Liver (tissue), 9 donors: ENCODE data around the gene CDH16. TPM values are rescaled to one million over a fixed set of nuclear protein-coding genes. Genes with fewer than 3 reads are reported as not detected.

ENCODE experiments used
- DNase-seq: peaks from one replicate; pipeline ENCODE4 v3.0.0-alpha.2; 2017; ENCODE audit warnings: low spot score
- H3K27ac ChIP-seq, 2 donors: one replicate each; pipeline ENCODE4 v1.7.0; 2013; ENCODE audit warnings: inconsistent platforms in 2 of 2, low read length in 2 of 2, control low read depth in 1 of 2, low read depth in 1 of 2, mild to moderate bottlenecking in 1 of 2
- H3K27me3 ChIP-seq, 4 donors: one replicate each; pipeline versions ENCODE4 v1.6.1 to v1.7.0; 2013; ENCODE audit warnings: low read length in 3 of 4, inconsistent platforms in 1 of 4, mild to moderate bottlenecking in 1 of 4, moderate library complexity in 1 of 4; ENCODE audit not compliant: control insufficient read depth in 4 of 4, insufficient read depth in 4 of 4
- H3K36me3 ChIP-seq, 4 donors: one replicate each; pipeline versions ENCODE4 v1.6.1 to v1.7.0; 2013; ENCODE audit warnings: low read length in 3 of 4, mild to moderate bottlenecking in 3 of 4, low read depth in 1 of 4, moderate library complexity in 1 of 4; ENCODE audit not compliant: control insufficient read depth in 4 of 4, insufficient read depth in 3 of 4
- H3K4me1 ChIP-seq, 4 donors: one replicate each; pipeline versions ENCODE4 v1.6.1 to v1.7.0; 2013; ENCODE audit warnings: low read length in 3 of 4, mild to moderate bottlenecking in 3 of 4, moderate library complexity in 1 of 4; ENCODE audit not compliant: control insufficient read depth in 4 of 4, insufficient read depth in 4 of 4
- H3K4me3 ChIP-seq, 3 donors: one replicate each; pipeline versions ENCODE4 v1.6.1 to v1.7.0; 2013; ENCODE audit warnings: low read length in 3 of 3, control low read depth in 1 of 3, low read depth in 1 of 3, mild to moderate bottlenecking in 1 of 3
- H3K9ac ChIP-seq, 2 donors: one replicate each; pipeline ENCODE4 v1.7.0; 2013; ENCODE audit warnings: low read length in 2 of 2, mild to moderate bottlenecking in 2 of 2, moderate library complexity in 2 of 2, control low read depth in 1 of 2, low read depth in 1 of 2
- H3K9me3 ChIP-seq, 4 donors: one replicate each; pipeline versions ENCODE4 v1.6.1 to v1.7.0; 2013; ENCODE audit warnings: low read length in 3 of 4; ENCODE audit not compliant: control insufficient read depth in 4 of 4
- ATF3 ChIP-seq: IDR thresholded peaks from 2 replicates; pipeline ENCODE4 v1.6.1; 2016; ENCODE audit warnings: antibody characterized with exemption
- CTCF ChIP-seq: fragments of 150-350 bp; IDR thresholded peaks from 2 replicates; pipeline ENCODE4 v1.5.1; 2017; ENCODE audit warnings: improper control_type of control experiment, low read depth, low read length; ENCODE audit not compliant: missing input control
- EGR1 ChIP-seq, 2 donors: IDR thresholded peaks; 2 replicates each; pipeline ENCODE4 v1.6.1; 2016 to 2018; ENCODE audit warnings: antibody characterized with exemption in 2 of 2, low read depth in 2 of 2
- FOXA1 ChIP-seq: IDR thresholded peaks from 2 replicates; pipeline ENCODE4 v1.6.1; 2016; ENCODE audit warnings: antibody characterized with exemption
- FOXA2 ChIP-seq: IDR thresholded peaks from 2 replicates; pipeline ENCODE4 v1.6.1; 2016; ENCODE audit warnings: antibody characterized with exemption
- GABPA ChIP-seq, 2 donors: IDR thresholded peaks in 1 of 2; conservative IDR thresholded peaks in 1 of 2; 2 replicates each; pipeline ENCODE4 v1.6.1; 2016; ENCODE audit warnings: antibody characterized with exemption in 2 of 2, mild to moderate bottlenecking in 1 of 2, moderate library complexity in 1 of 2
- HNF4G ChIP-seq: IDR thresholded peaks from 2 replicates; pipeline ENCODE4 v1.6.1; 2016; ENCODE audit warnings: antibody characterized with exemption
- JUND ChIP-seq, 2 donors: IDR thresholded peaks; 2 replicates each; pipeline ENCODE4 v1.6.1; 2016; ENCODE audit warnings: antibody characterized with exemption in 2 of 2
- MAX ChIP-seq: IDR thresholded peaks from 2 replicates; pipeline ENCODE4 v1.6.1; 2016; ENCODE audit warnings: antibody characterized with exemption
- NR2F2 ChIP-seq: IDR thresholded peaks from 2 replicates; pipeline ENCODE4 v1.6.1; 2016; ENCODE audit warnings: antibody characterized with exemption
- RAD21 ChIP-seq, 2 donors: IDR thresholded peaks; 2 replicates each; pipeline ENCODE4 v1.6.1; 2016; ENCODE audit warnings: antibody characterized with exemption in 2 of 2, mild to moderate bottlenecking in 2 of 2
- RXRA ChIP-seq, 2 donors: IDR thresholded peaks; 2 replicates each; pipeline ENCODE4 v1.6.1; 2017 to 2018; ENCODE audit warnings: antibody characterized with exemption in 2 of 2, mild to moderate bottlenecking in 1 of 2
- SP1 ChIP-seq: IDR thresholded peaks from 2 replicates; pipeline ENCODE4 v1.6.1; 2018; ENCODE audit warnings: antibody characterized with exemption, mild to moderate bottlenecking
- TAF1 ChIP-seq: conservative IDR thresholded peaks from 2 replicates; pipeline ENCODE4 v1.6.1; 2016; ENCODE audit warnings: antibody characterized with exemption, mild to moderate bottlenecking
- YY1 ChIP-seq: IDR thresholded peaks from 2 replicates; pipeline ENCODE4 v1.6.1; 2016; ENCODE audit warnings: antibody characterized with exemption, mild to moderate bottlenecking
- WGBS: extraction: QIAGEN DNeasy Blood & Tissue Kit; methylation state at CpG from one replicate; pipeline ENCODE4 v1.1.7; 2013; 5-methylcytosine and 5-hydroxymethylcytosine counted together
- polyA plus RNA-seq, 2 donors: library from polyadenylated mRNA; stranded (reverse) in 1 of 2; unstranded in 1 of 2; fragments of 200-250 nt in 1 of 2; fragments of >200 nt in 1 of 2; fragmentation: Nextera tagmentation in 1 of 2; extraction: Ambion mirVana in 1 of 2; gene quantifications; one replicate each; pipeline versions ENCODE4 v1.2.1 to v1.2.3, GENCODE V29; 2013 to 2015
- total RNA-seq, 2 donors: library from RNA; depleted of rRNA; stranded (reverse); fragments of >200 nt; gene quantifications; one replicate each; pipeline ENCODE4 v1.2.3, GENCODE V29; 2014
- donor health status: healthy.
- donor health status: healthy.
- donor health status: healthy.
- donor health status: healthy.
- donor health status: healthy.

The CDH16 gene
- total and polyA plus RNA-seq, 4 donors: 0.56 TPM; not detected in 3

- TF ChIP-seq ATF3 (no peak), NR2F2 (no peak)
Observed at GRCh38 chr16:66930189-66930588, 11.5 kb upstream of the CDH16 start (continued).

DNA sequence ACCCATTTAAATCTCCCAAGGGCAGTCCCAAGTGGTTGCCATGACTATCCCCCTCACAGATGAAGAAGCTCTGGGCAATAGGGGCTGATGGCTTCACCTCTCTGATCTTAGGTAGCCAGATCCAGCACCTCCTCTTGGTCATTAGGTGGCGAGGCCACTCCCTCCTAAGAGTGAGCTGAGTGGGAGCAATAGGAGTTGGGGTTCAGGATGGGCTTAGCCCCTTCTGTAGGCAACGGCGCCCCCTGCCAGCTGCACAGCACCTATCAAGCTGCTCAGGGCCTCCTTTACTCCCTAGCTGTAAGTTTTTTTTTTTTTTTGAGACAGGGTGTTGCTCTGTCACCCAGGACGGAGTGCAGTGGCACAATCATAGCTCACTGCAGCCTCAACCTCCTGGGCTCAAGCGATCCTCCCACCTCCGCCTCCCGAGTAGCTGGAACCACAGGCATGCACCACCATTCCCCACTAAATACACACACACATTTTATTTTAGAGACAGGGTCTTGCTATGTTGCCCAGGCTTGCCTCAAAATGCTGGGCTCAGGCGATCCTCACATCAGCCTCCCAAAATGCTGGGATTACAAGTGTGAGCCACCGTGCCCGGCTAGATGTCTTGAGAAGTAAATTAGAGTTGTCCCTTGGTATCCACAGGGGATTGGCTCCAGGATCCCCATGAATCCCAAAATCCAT is 10.2 kb upstream of the CDH16 start:
- Histone ChIP-seq H3K27ac (no peak overlapping the region), H3K27me3 (no peaks in the 10 kb centered on the region), H3K9ac (no peak overlapping the region), H3K36me3 (no peaks in the 10 kb centered on the region), H3K9me3 (no peaks in the 10 kb centered on the region), H3K4me1 (peaks cover 5 to 30% (median 21%) of the 10 kb centered on the region in 4 donors), H3K4me3 (no peak overlapping the region)
- TF ChIP-seq RAD21 (IDR thresholded peaks at IDR 0.05): peak in 1 of 2 donors; percentile 46
- no peak for TF ChIP-seq GABPA (IDR thresholded peaks at IDR 0.05 in 1 of 2, conservative IDR thresholded peaks at IDR 0.05 in 1 of 2)
- TF ChIP-seq CTCF: peak; percentile 24
- 87% methylated on average over 10 of the region's 10 CpGs for WGBS
- DNase-seq: no peak

DNA sequence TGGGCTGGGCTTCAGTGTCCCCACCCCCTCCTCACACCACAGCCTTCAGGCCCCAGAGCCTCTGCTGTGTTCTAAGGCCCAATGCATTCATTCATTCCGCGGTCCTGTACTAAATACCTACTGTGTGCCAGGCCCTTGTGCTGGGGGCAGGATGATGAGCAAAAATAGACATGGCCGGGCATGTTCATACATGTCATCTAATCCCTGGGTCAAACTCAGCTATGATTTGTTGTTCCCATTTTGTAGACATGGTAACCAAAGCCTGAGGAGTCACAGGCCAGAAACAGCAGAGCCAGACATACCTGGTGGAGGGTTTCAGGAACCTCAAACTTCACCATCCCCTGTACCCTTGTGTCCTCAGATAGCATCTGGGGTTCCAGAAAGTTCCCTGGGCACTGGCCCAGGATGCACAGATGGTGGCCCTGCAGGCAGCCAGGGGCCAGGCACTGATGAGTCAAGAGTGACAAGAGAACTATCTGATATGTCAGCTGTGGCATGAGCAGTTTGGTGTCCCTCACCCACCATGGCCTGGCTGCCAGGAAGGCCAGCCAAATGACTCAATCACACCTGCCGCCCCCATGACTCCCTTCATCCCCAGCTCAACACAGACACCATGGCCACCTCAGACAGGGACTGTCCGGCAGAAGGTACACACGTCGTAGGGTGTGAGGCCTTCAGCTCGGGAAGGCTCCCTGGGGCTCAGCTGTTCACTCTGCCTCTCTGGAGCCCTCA is 9.4 kb upstream of the CDH16 start:
- Histone ChIP-seq H3K9ac (no peak overlapping the region), H3K9me3 (no peaks in the 10 kb centered on the region), H3K36me3 (no peaks in the 10 kb centered on the region), H3K4me1 (peaks cover 5 to 25% (median 14%) of the 10 kb centered on the region in 4 donors), H3K27me3 (no peaks in the 10 kb centered on the region), H3K4me3 (no peak overlapping the region), H3K27ac (no peak overlapping the region)
- TF ChIP-seq HNF4G (no peak), JUND (IDR thresholded peaks at IDR 0.05) (no peak), GABPA (IDR thresholded peaks at IDR 0.05 in 1 of 2, conservative IDR thresholded peaks at IDR 0.05 in 1 of 2) (no peak), NR2F2 (no peak), RXRA (IDR thresholded peaks at IDR 0.05) (no peak), YY1 (no peak), FOXA2 (no peak), TAF1 (no peak), SP1 (no peak)
- 93% methylated on average over 8 of the region's 8 CpGs for WGBS
- DNase-seq: no peak

DNA sequence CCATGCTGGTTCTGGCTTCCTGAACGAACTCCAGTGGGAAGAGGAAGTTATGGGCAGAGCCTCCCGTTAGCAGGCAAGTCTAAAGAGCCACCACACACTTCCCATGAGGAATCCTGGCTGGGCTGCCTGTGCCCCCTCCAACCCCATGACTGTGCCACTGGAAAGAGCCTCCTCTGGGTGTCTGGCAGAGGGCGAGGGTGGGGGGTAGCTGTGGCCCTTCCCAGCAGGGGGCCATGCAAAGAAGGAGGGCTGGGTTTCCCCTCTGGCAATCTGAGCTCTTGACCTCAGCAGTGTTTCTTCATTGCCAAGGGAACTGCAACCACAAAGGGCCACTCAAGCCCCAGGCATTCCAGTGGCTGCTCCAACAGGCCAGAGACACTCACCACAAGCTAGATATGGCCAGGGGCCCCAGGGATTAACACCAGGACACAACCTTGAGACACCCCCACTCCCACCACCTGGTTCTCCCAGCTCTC is 8.3 kb upstream of the CDH16 start:
- H3K4me3 ChIP-seq: no peak overlapping the region
- no peaks in the 10 kb centered on the region for H3K9me3 ChIP-seq
- DNase-seq: no peak
- no peaks in the 10 kb centered on the region for H3K36me3 ChIP-seq
- H3K9ac ChIP-seq: no peak overlapping the region
- H3K27me3 ChIP-seq: no peaks in the 10 kb centered on the region
- peaks cover 2 to 15% (median 8%) of the 10 kb centered on the region in 4 donors for H3K4me1 ChIP-seq
- H3K27ac ChIP-seq: no peak overlapping the region
- 69% methylated on average over 3 of the region's 3 CpGs for WGBS
- TF ChIP-seq FOXA1 (no peak), TAF1 (no peak), NR2F2 (no peak), CTCF (no peak), MAX (no peak), FOXA2 (no peak), EGR1 (IDR thresholded peaks at IDR 0.05; ENCODE audit: low read depth in 2 of 2) (no peak), YY1 (no peak), SP1 (no peak), RAD21 (IDR thresholded peaks at IDR 0.05) (no peak), GABPA (IDR thresholded peaks at IDR 0.05 in 1 of 2, conservative IDR thresholded peaks at IDR 0.05 in 1 of 2) (no peak), JUND (IDR thresholded peaks at IDR 0.05) (no peak), HNF4G (no peak), ATF3 (no peak)
